Natural killer cell treated with Interleukin-12 subunit alpha and Interleukin-12 subunit beta and Interleukin-15 and Interleukin-18, amount 100 ng/mL, for 72 hours (primary cell): ENCODE results near the gene MYO5B. TPM values are rescaled to one million over a fixed set of nuclear protein-coding genes. Genes with fewer than 3 reads are reported as not detected.
A peak's percentile ranks its signal among the peaks of the same experiment; 100 is the strongest.

Experiments used
- ATAC-seq, 2 donors: fragments of 150-1000 bp; cut with Tn5 transposase in 1 of 2; sonication (Bioruptor Pico), chemical (Tn5 transposase) in 1 of 2; 2 replicates each; pipeline ENCODE4 v1.10.0; 2021
- DNase-seq: peaks from one replicate; pipeline ENCODE4 v3.0.0; 2022; ENCODE audit warnings: low spot score
- H3K27ac Mint-ChIP-seq, 2 donors: 1 replicate in 1 of 2; 2 replicates in 1 of 2; pipeline ENCODE4 v1.8.0; 2022; ENCODE audit warnings: mixed read lengths in 2 of 2, mild to moderate bottlenecking in 1 of 2, moderate library complexity in 1 of 2
- H3K27me3 Mint-ChIP-seq, 2 donors: 1 replicate in 1 of 2; 2 replicates in 1 of 2; pipeline ENCODE4 v1.8.0; 2022; ENCODE audit warnings: mixed read lengths in 2 of 2
- H3K36me3 Mint-ChIP-seq: one replicate; pipeline ENCODE4 v1.8.0; 2022; ENCODE audit warnings: mixed read lengths
- H3K4me1 Mint-ChIP-seq, 2 donors: 1 replicate in 1 of 2; 2 replicates in 1 of 2; pipeline ENCODE4 v1.8.0; 2022; ENCODE audit warnings: low read depth in 2 of 2, mixed read lengths in 2 of 2, mild to moderate bottlenecking in 1 of 2
- H3K4me3 Mint-ChIP-seq: one replicate; pipeline ENCODE4 v1.8.0; 2022; ENCODE audit warnings: mixed read lengths
- H3K9me3 Mint-ChIP-seq: 2 replicates; pipeline ENCODE4 v1.8.0; 2022; ENCODE audit warnings: mixed read lengths
- total RNA-seq, 2 donors: library from RNA; stranded (reverse); gene quantifications; one replicate each; pipeline ENCODE4 v1.2.3, GENCODE V29; 2022

The MYO5B gene
- total RNA-seq, 2 donors from 2014 or later = not detected

GRCh38 chr18:49980896-49981295 is 214.1 kb downstream of the MYO5B start:
- DNase-seq (no peak), ATAC-seq (no peak)
- H3K4me1 Mint-ChIP-seq = no peaks in the 10 kb centered on the region
- no peaks in the 10 kb centered on the region for H3K9me3 Mint-ChIP-seq
- H3K27ac Mint-ChIP-seq = no peak overlapping the region
- H3K4me3 Mint-ChIP-seq = no peak overlapping the region
- H3K27me3 Mint-ChIP-seq = peaks cover 8 to 14% of the 10 kb centered on the region in 2 donors
- H3K36me3 Mint-ChIP-seq = no peaks in the 10 kb centered on the region

- Mint-ChIP-seq H3K27ac (no peak overlapping the region), H3K27me3 (peaks cover 15% of the 10 kb centered on the region in 2 donors), H3K9me3 (no peaks in the 10 kb centered on the region), H3K36me3 (no peaks in the 10 kb centered on the region), H3K4me1 (no peaks in the 10 kb centered on the region), H3K4me3 (no peak overlapping the region)
- ATAC-seq (no peak), DNase-seq (no peak)
These were observed 218.0 kb downstream of the MYO5B start for GRCh38 chr18:49976795-49977560.

GRCh38 chr18:49976001-49976400 is 218.9 kb downstream of the MYO5B start:
- H3K9me3 Mint-ChIP-seq = no peaks in the 10 kb centered on the region
- ATAC-seq (no peak), DNase-seq (no peak)
- H3K27ac Mint-ChIP-seq = no peak overlapping the region
- no peaks in the 10 kb centered on the region for H3K4me1 Mint-ChIP-seq
- peaks cover 15 to 21% of the 10 kb centered on the region in 2 donors for H3K27me3 Mint-ChIP-seq
- H3K36me3 Mint-ChIP-seq = no peaks in the 10 kb centered on the region
- no peak overlapping the region for H3K4me3 Mint-ChIP-seq

- H3K4me3 Mint-ChIP-seq = no peak overlapping the region
- H3K9me3 Mint-ChIP-seq = no peaks in the 10 kb centered on the region
- peaks cover 15 to 21% of the 10 kb centered on the region in 2 donors for H3K27me3 Mint-ChIP-seq
- H3K4me1 Mint-ChIP-seq = no peaks in the 10 kb centered on the region
- no peaks in the 10 kb centered on the region for H3K36me3 Mint-ChIP-seq
- no peak for DNase-seq
- no peak overlapping the region for H3K27ac Mint-ChIP-seq
- peak in 1 of 2 donors; percentile 5 for ATAC-seq
These were observed 220.9 kb downstream of the MYO5B start for GRCh38 chr18:49974079-49974478.

- Mint-ChIP-seq H3K4me1 (no peaks in the 10 kb centered on the region), H3K9me3 (no peaks in the 10 kb centered on the region), H3K4me3 (no peak overlapping the region), H3K27me3 (peaks cover 15 to 21% of the 10 kb centered on the region in 2 donors), H3K27ac (no peak overlapping the region), H3K36me3 (no peaks in the 10 kb centered on the region)
- ATAC-seq (no peak), DNase-seq (no peak)
These were observed 221.4 kb downstream of the MYO5B start for GRCh38 chr18:49973592-49973991.

- H3K4me1 Mint-ChIP-seq = no peaks in the 10 kb centered on the region
- H3K27ac Mint-ChIP-seq = no peak overlapping the region
- H3K36me3 Mint-ChIP-seq = no peaks in the 10 kb centered on the region
- no peaks in the 10 kb centered on the region for H3K9me3 Mint-ChIP-seq
- H3K27me3 Mint-ChIP-seq = peaks cover 10 to 16% of the 10 kb centered on the region in 2 donors
- DNase-seq (no peak), ATAC-seq (no peak)
- H3K4me3 Mint-ChIP-seq = no peak overlapping the region
These were observed 222.4 kb downstream of the MYO5B start for GRCh38 chr18:49972535-49972934.

GRCh38 chr18:49971462-49971861 is 223.5 kb downstream of the MYO5B start:
- DNase-seq (no peak), ATAC-seq (no peak)
- H3K4me1 Mint-ChIP-seq = no peaks in the 10 kb centered on the region
- H3K27ac Mint-ChIP-seq = no peak overlapping the region
- H3K9me3 Mint-ChIP-seq = no peaks in the 10 kb centered on the region
- H3K4me3 Mint-ChIP-seq = no peak overlapping the region
- peaks cover 13 to 16% of the 10 kb centered on the region in 2 donors for H3K27me3 Mint-ChIP-seq
- no peaks in the 10 kb centered on the region for H3K36me3 Mint-ChIP-seq

- Mint-ChIP-seq H3K27me3 (peaks cover 13 to 16% of the 10 kb centered on the region in 2 donors), H3K4me3 (no peak overlapping the region), H3K4me1 (no peaks in the 10 kb centered on the region), H3K36me3 (no peaks in the 10 kb centered on the region), H3K27ac (no peak overlapping the region), H3K9me3 (no peaks in the 10 kb centered on the region)
- no peak for DNase-seq
- no peak for ATAC-seq
These were observed 224.6 kb downstream of the MYO5B start for GRCh38 chr18:49970319-49970718.

GRCh38 chr18:49968644-49969309 is 226.2 kb downstream of the MYO5B start:
- Mint-ChIP-seq H3K36me3 (no peaks in the 10 kb centered on the region), H3K9me3 (no peaks in the 10 kb centered on the region), H3K4me3 (no peak overlapping the region), H3K27ac (no peak overlapping the region), H3K4me1 (no peaks in the 10 kb centered on the region), H3K27me3 (peaks cover 13 to 16% of the 10 kb centered on the region in 2 donors)
- DNase-seq (no peak), ATAC-seq (peak in 1 of 2 donors; percentile 44)

GRCh38 chr18:49967636-49968313 is 227.2 kb downstream of the MYO5B start:
- ATAC-seq (no peak), DNase-seq (no peak)
- Mint-ChIP-seq H3K36me3 (no peaks in the 10 kb centered on the region), H3K4me1 (no peaks in the 10 kb centered on the region), H3K4me3 (no peak overlapping the region), H3K27ac (no peak overlapping the region), H3K27me3 (peaks cover 13 to 14% of the 10 kb centered on the region in 2 donors), H3K9me3 (no peaks in the 10 kb centered on the region)

GRCh38 chr18:49967171-49967570 is 227.8 kb downstream of the MYO5B start:
- ATAC-seq = no peak
- Mint-ChIP-seq H3K9me3 (no peaks in the 10 kb centered on the region), H3K27me3 (peaks cover 14 to 15% of the 10 kb centered on the region in 2 donors), H3K27ac (no peak overlapping the region), H3K4me3 (no peak overlapping the region), H3K4me1 (no peaks in the 10 kb centered on the region), H3K36me3 (no peaks in the 10 kb centered on the region)
- no peak for DNase-seq

- no peaks in the 10 kb centered on the region for H3K36me3 Mint-ChIP-seq
- peaks cover 16 to 17% of the 10 kb centered on the region in 2 donors for H3K27me3 Mint-ChIP-seq
- no peak for DNase-seq
- H3K4me1 Mint-ChIP-seq = no peaks in the 10 kb centered on the region
- no peak for ATAC-seq
- no peaks in the 10 kb centered on the region for H3K9me3 Mint-ChIP-seq
- no peak overlapping the region for H3K4me3 Mint-ChIP-seq
- H3K27ac Mint-ChIP-seq = no peak overlapping the region
These were observed 228.9 kb downstream of the MYO5B start for GRCh38 chr18:49966090-49966489.

GRCh38 chr18:49963217-49963616 is 231.7 kb downstream of the MYO5B start:
- Mint-ChIP-seq H3K27ac (no peak overlapping the region), H3K4me3 (no peak overlapping the region), H3K4me1 (peaks cover 11 to 18% of the 10 kb centered on the region in 2 donors), H3K9me3 (no peaks in the 10 kb centered on the region), H3K27me3 (peaks cover 27 to 35% of the 10 kb centered on the region in 2 donors), H3K36me3 (no peaks in the 10 kb centered on the region)
- no peak for DNase-seq
- no peak for ATAC-seq

GRCh38 chr18:49961271-49961670 is 233.7 kb downstream of the MYO5B start:
- DNase-seq (no peak), ATAC-seq (no peak)
- H3K4me3 Mint-ChIP-seq = no peak overlapping the region
- peaks cover 31 to 43% of the 10 kb centered on the region in 2 donors for H3K27me3 Mint-ChIP-seq
- H3K9me3 Mint-ChIP-seq = no peaks in the 10 kb centered on the region
- no peak overlapping the region for H3K27ac Mint-ChIP-seq
- peaks cover 11 to 24% of the 10 kb centered on the region in 2 donors for H3K4me1 Mint-ChIP-seq
- no peaks in the 10 kb centered on the region for H3K36me3 Mint-ChIP-seq
